ENCODE data around the gene DLX2. TPM values are rescaled to one million over a fixed set of nuclear protein-coding genes. Genes with fewer than 3 reads are reported as not detected.

DLX2 gene
- total RNA-seq, 1 donor from 2014 or later: 17.6 TPM

DNA sequence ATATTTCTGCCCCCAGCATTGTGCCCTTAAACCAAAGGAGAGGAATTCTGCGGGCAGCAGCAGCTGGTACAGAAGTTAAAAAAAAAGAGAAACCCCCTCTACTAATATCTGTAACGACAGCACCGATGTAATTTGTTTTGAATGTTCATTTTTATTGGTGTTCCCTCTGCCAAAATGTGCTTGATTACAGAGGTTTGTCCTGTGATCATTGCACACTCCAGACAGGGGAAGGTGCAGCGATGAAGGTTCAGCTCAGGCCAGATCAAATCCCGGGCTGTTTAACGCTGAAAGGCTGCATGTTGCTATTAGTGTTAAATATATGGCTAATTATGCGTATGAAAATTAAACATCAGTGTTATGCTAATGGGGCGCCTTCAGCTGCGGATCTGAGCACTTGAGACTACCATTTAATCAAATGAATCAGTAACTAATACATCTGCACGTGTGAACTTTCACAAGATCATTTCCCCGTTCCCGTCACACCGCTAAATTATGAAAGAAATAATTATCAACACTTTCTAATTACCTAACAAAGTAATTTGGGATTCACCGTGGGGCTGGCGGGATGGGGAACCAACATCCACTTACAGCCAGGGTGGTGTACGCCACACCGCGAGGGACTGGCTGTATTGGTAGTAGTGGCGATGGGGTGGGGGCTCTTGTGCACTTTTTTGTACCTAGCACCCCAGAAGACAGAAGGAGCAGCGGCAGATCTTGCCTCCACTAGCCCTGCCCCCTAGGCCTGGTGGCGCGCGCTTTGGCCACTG is 18.9 kb downstream of the DLX2 start:
- Mint-ChIP-seq H3K27me3 (ENCODE audit: unreplicated experiment) (no peaks in the 10 kb centered on the region), H3K27ac (ENCODE audit: unreplicated experiment) (peak overlapping the region; percentile 100), H3K9me3 (ENCODE audit: unreplicated experiment) (no peaks in the 10 kb centered on the region), H3K36me3 (ENCODE audit: unreplicated experiment) (peaks cover 23% of the 10 kb centered on the region), H3K4me1 (ENCODE audit: unreplicated experiment) (peaks cover 34% of the 10 kb centered on the region), H3K4me3 (ENCODE audit: unreplicated experiment) (peak overlapping the region; percentile 99)
- TF ChIP-seq, protein P1, sequence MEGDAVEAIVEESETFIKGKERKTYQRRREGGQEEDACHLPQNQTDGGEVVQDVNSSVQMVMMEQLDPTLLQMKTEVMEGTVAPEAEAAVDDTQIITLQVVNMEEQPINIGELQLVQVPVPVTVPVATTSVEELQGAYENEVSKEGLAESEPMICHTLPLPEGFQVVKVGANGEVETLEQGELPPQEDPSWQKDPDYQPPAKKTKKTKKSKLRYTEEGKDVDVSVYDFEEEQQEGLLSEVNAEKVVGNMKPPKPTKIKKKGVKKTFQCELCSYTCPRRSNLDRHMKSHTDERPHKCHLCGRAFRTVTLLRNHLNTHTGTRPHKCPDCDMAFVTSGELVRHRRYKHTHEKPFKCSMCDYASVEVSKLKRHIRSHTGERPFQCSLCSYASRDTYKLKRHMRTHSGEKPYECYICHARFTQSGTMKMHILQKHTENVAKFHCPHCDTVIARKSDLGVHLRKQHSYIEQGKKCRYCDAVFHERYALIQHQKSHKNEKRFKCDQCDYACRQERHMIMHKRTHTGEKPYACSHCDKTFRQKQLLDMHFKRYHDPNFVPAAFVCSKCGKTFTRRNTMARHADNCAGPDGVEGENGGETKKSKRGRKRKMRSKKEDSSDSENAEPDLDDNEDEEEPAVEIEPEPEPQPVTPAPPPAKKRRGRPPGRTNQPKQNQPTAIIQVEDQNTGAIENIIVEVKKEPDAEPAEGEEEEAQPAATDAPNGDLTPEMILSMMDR (IDR thresholded peaks at IDR 0.05): no peak
- no peak for DNase-seq (ENCODE audit: extremely low spot score, unreplicated experiment)

DNA sequence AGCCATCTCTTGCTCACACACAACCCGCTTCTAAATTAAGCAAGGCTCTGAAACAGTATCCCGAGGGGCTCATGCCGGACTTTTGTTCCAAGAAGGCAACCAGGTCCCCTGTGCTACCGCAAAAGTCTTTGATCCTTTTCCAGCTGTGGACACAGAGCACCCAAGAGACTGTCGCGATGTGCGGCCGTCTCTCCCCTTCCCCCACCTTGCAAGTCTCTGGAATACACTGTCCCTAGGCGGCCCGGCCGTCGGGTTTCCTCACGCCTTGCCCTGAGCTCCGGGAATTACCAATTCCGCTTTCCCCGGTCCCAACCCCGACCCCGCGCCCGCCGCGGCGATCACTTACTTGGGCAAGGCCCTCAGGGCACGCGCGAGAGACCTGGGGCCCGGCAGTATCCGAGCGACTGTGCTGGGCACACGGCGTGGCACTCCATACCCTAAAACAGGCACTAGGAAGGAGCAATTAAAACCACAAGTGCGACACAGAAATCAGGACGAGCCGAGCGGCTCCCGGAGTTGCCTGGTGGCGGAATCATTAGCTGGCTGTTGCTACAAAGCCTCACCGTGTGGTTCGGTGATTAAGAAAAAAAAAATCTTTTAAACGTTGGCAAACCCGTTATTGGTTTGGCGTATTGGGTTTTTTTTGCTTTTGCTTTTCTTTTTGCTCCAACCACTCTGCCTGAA is 19.6 kb downstream of the DLX2 start:
- peaks cover 29% of the 10 kb centered on the region for H3K4me1 Mint-ChIP-seq (ENCODE audit: unreplicated experiment)
- no peaks in the 10 kb centered on the region for H3K9me3 Mint-ChIP-seq (ENCODE audit: unreplicated experiment)
- H3K27ac Mint-ChIP-seq (ENCODE audit: unreplicated experiment): peak overlapping the region; percentile 100
- DNase-seq (ENCODE audit: extremely low spot score, unreplicated experiment): no peak
- TF ChIP-seq, protein P1 (IDR thresholded peaks at IDR 0.05): no peak
- peaks cover 17% of the 10 kb centered on the region for H3K36me3 Mint-ChIP-seq (ENCODE audit: unreplicated experiment)
- H3K4me3 Mint-ChIP-seq (ENCODE audit: unreplicated experiment): peak overlapping the region; percentile 99
- no peaks in the 10 kb centered on the region for H3K27me3 Mint-ChIP-seq (ENCODE audit: unreplicated experiment)

DNA sequence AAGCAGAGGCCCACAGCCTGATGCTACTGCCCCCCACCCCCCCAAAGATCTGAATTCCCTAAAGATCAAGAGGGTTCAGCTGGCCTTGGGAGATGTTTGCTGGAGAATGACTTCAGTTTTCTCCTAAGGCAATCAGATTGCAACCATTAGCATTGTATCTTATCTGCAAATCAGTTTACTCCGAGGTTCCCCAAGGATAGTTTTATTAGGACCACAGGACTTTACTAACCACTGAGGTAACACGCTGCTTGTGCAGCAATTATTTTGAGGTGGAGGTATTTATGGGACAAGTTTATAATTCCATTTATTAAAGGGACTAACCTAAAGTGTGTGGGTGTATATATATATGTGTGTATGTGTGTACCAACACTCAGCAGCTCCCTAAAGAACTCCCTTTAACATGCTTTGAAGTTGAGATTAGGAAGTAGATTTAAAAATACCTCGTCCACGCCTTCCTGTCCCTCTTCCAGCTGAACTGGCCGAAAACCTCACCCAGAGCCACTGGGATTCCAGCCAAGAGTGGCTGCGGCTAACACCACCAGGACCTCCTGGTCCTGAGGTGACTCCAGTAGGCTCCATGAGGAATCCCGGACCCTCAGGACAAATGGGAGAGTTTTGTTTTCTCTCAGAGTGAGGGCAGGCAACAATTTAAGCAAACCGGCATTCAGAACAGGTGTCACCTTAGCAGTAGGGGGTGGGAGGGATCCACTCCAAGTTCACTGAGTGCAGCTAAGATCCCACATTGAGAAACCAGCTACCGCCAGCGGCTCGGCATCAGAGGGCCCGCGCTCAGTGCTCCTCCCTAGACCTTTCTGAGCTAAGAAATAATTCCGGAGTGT is 20.4 kb downstream of the DLX2 start:
- TF ChIP-seq, protein P1 (IDR thresholded peaks at IDR 0.05): no peak
- H3K27ac Mint-ChIP-seq (ENCODE audit: unreplicated experiment): peak overlapping the region; percentile 100

DNA sequence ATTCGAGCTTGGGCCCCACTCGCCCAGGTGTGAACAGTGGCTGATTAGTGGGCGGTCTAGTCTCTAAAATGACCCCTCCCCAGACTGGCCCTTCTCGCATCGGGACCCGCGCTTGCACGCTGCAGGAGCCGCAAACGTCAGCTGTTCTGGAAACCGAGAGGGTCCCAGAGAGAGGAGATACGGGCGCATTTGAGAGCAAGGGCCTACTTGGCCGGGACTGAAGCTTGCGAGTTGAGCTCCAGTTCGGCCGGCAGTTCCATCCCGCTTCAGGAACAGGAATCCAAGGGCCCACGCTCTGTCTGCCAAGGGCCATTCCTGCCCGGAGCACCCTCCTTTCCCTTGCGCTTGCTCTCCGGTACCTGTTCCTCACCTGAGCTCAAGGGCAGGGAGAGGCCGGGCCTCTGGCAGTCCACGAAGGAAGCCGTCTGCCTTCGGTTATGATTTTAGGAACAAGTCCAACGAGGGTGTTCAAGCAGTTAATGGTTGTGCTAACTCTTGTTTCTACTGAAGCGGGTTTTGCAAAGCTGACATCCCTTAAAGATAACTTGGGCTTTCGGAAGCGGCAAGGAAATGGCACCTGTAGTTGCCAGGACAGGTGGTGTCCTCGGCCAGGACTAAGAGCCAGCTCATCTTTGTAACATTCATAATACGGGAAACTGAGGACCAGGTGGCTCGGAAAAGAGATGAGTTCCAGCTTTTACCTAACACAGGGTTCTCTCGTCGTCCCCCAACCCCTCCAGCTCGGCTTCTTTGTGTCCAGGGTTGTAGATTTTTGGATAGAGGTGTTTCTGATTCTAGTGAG is 21.3 kb downstream of the DLX2 start:
- Mint-ChIP-seq H3K27me3 (ENCODE audit: unreplicated experiment) (no peaks in the 10 kb centered on the region), H3K4me3 (ENCODE audit: unreplicated experiment) (no peak overlapping the region), H3K27ac (ENCODE audit: unreplicated experiment) (no peak overlapping the region), H3K4me1 (ENCODE audit: unreplicated experiment) (peaks cover 31% of the 10 kb centered on the region), H3K36me3 (ENCODE audit: unreplicated experiment) (peaks cover 4% of the 10 kb centered on the region), H3K9me3 (ENCODE audit: unreplicated experiment) (no peaks in the 10 kb centered on the region)
- TF ChIP-seq, protein P1 (IDR thresholded peaks at IDR 0.05): no peak
- DNase-seq (ENCODE audit: extremely low spot score, unreplicated experiment): no peak

More for the DNA sequence above, 20.4 kb downstream of the DLX2 start:
- DNase-seq (ENCODE audit: extremely low spot score, unreplicated experiment): no peak
- H3K4me1 Mint-ChIP-seq (ENCODE audit: unreplicated experiment): peaks cover 31% of the 10 kb centered on the region
- H3K36me3 Mint-ChIP-seq (ENCODE audit: unreplicated experiment): peaks cover 9% of the 10 kb centered on the region
- no peaks in the 10 kb centered on the region for H3K9me3 Mint-ChIP-seq (ENCODE audit: unreplicated experiment)
- H3K27me3 Mint-ChIP-seq (ENCODE audit: unreplicated experiment): no peaks in the 10 kb centered on the region
- peak overlapping the region; percentile 99 for H3K4me3 Mint-ChIP-seq (ENCODE audit: unreplicated experiment)

All from osteocyte (in vitro differentiated cells).